H1 (cell line): Measurements from ENCODE around the gene F8. TPM values are rescaled to one million over a fixed set of nuclear protein-coding genes. Genes with fewer than 3 reads are reported as not detected.

Source experiments
- CTCF ChIA-PET: fragments of 300-600 bp; sonication (Branson Sonifier 250); formaldehyde crosslinking; loops from one replicate; lab custom pipeline; 2021; ENCODE audit not compliant: partially characterized antibody; lab: Charles Lee
- POLR2A ChIA-PET: fragments of 300-600 bp; sonication (Branson Sonifier 250); formaldehyde crosslinking; loops from one replicate; lab custom pipeline; 2021; ENCODE audit warnings: inconsistent platforms; ENCODE audit not compliant: partially characterized antibody; lab: Charles Lee
- DNase-seq, 2 experiments: peaks; one replicate each; pipeline versions ENCODE4 v3.0.0 to v3.0.0-alpha.2; 2010 to 2022; ENCODE audit warnings: low spot score in 2 of 2, low read depth in 1 of 2, mixed read lengths in 1 of 2
- FAIRE-seq: peaks from 2 replicates; lab custom pipeline; 2011; peaks lifted over from hg19 to GRCh38; lab: Jason Lieb, UNC
- H2AFZ ChIP-seq: 2 replicates; pipeline ENCODE4 v1.8.1; 2012; ENCODE audit warnings: low read length, inconsistent platforms
- H2AK5ac ChIP-seq: 2 replicates; pipeline ENCODE4 v1.6.1; 2013; ENCODE audit warnings: low read depth, low read length
- H2BK120ac ChIP-seq: replicated peaks from 2 replicates; pipeline ENCODE3; 2013; ENCODE audit warnings: low read depth, low read length, inconsistent platforms
- H2BK12ac ChIP-seq: 2 replicates; pipeline ENCODE4 v1.6.1; 2013; ENCODE audit warnings: low read depth, low read length
- H2BK15ac ChIP-seq: 2 replicates; pipeline ENCODE4 v1.6.1; 2013; ENCODE audit warnings: low read length
- H2BK20ac ChIP-seq: 2 replicates; pipeline ENCODE4 v1.6.1; 2013; ENCODE audit warnings: low read length
- H2BK5ac ChIP-seq: 2 replicates; pipeline ENCODE4 v1.6.1; 2013; ENCODE audit warnings: low read depth, low read length
- H3K14ac ChIP-seq: 2 replicates; pipeline ENCODE4 v1.6.1; 2013; ENCODE audit warnings: inconsistent platforms; ENCODE audit not compliant: insufficient read length
- H3K18ac ChIP-seq: 2 replicates; pipeline ENCODE4 v1.6.1; 2013; ENCODE audit warnings: low read length; ENCODE audit errors: extremely low read depth
- H3K23ac ChIP-seq: 2 replicates; pipeline ENCODE4 v1.6.1; 2013; ENCODE audit warnings: inconsistent platforms; ENCODE audit not compliant: insufficient read length
- H3K23me2 ChIP-seq: 2 replicates; pipeline ENCODE4 v1.6.1; 2013; ENCODE audit warnings: low read depth, low read length
- H3K27ac ChIP-seq: 2 replicates; pipeline ENCODE4 v1.6.1; 2011; ENCODE audit warnings: low read depth, low read length, inconsistent platforms
- H3K27me3 ChIP-seq, 4 experiments: replicated peaks in 1 of 4; 1 replicate in 1 of 4; 2 replicates in 3 of 4; pipeline versions ENCODE4 v1.6.1 to v1.8.1; 2011 to 2013; ENCODE audit warnings: low read length in 3 of 4, mild to moderate bottlenecking in 3 of 4, inconsistent platforms in 2 of 4, mixed read lengths in 2 of 4, moderate library complexity in 1 of 4; ENCODE audit not compliant: control insufficient read depth in 3 of 4, insufficient read depth in 3 of 4; ENCODE audit errors: extremely low read depth in 1 of 4
- H3K36me3 ChIP-seq, 4 experiments: 2 replicates each; pipeline versions ENCODE4 v1.6.1 to v1.8.1; 2011 to 2013; ENCODE audit warnings: mild to moderate bottlenecking in 4 of 4, low read length in 3 of 4, moderate library complexity in 2 of 4, control low read depth in 1 of 4, inconsistent platforms in 1 of 4; ENCODE audit not compliant: insufficient read depth in 4 of 4, control insufficient read depth in 2 of 4
- H3K4ac ChIP-seq: replicated peaks from 2 replicates; pipeline ENCODE3; 2013; ENCODE audit warnings: low read length, low read depth, mixed read lengths, inconsistent platforms; ENCODE audit not compliant: insufficient read length
- H3K4me1 ChIP-seq, 4 experiments: replicated peaks in 1 of 4; 1 replicate in 1 of 4; 2 replicates in 3 of 4; pipeline versions ENCODE4 v1.6.1 to v1.8.1; 2011 to 2013; ENCODE audit warnings: low read length in 3 of 4, inconsistent platforms in 2 of 4, mixed read lengths in 1 of 4; ENCODE audit not compliant: insufficient read depth in 4 of 4, control insufficient read depth in 3 of 4
- H3K4me2 ChIP-seq, 2 experiments: 2 replicates each; pipeline versions ENCODE4 v1.6.1 to v1.8.1; 2011 to 2013; ENCODE audit warnings: low read depth in 2 of 2, low read length in 2 of 2, control low read depth in 1 of 2, inconsistent platforms in 1 of 2, mild to moderate bottlenecking in 1 of 2; ENCODE audit not compliant: insufficient read depth in 1 of 2
- H3K4me3 ChIP-seq, 4 experiments: fragments of 200-600, 300-600 bp in 1 of 4; sonication (generic), shearing (Covaris generic), sonication (Bioruptor Twin) in 1 of 4; 2 replicates each; pipeline versions ENCODE4 v1.5.1 to v1.8.1; 2011 to 2016; ENCODE audit warnings: low read length in 4 of 4, low read depth in 3 of 4, control low read depth in 2 of 4, inconsistent platforms in 2 of 4, mild to moderate bottlenecking in 2 of 4, mixed read lengths in 1 of 4, moderate library complexity in 1 of 4; ENCODE audit not compliant: insufficient read depth in 2 of 4; ENCODE audit errors: extremely low read depth in 1 of 4
- H3K56ac ChIP-seq: replicated peaks from 2 replicates; pipeline ENCODE3; 2013; ENCODE audit warnings: low read depth, mild to moderate bottlenecking, mixed read lengths, low read length, inconsistent platforms; ENCODE audit not compliant: insufficient read length
- H3K79me1 ChIP-seq: 2 replicates; pipeline ENCODE4 v1.6.1; 2013; ENCODE audit warnings: low read depth, low read length, control low read depth
- H3K79me2 ChIP-seq, 2 experiments: 2 replicates each; pipeline versions ENCODE4 v1.6.1 to v1.8.1; 2012 to 2013; ENCODE audit warnings: low read length in 2 of 2, mild to moderate bottlenecking in 2 of 2, inconsistent platforms in 1 of 2; ENCODE audit not compliant: insufficient read depth in 2 of 2, control insufficient read depth in 1 of 2
- H3K9ac ChIP-seq, 4 experiments: replicated peaks in 1 of 4; 1 replicate in 1 of 4; 2 replicates in 3 of 4; pipeline versions ENCODE4 v1.6.1 to v1.8.1; 2011 to 2013; ENCODE audit warnings: low read depth in 3 of 4, low read length in 3 of 4, control low read depth in 2 of 4, mild to moderate bottlenecking in 2 of 4, moderate library complexity in 2 of 4, inconsistent platforms in 1 of 4; ENCODE audit errors: extremely low read depth in 1 of 4
- H3K9me3 ChIP-seq, 2 experiments: 2 replicates each; pipeline versions ENCODE4 v1.6.1 to v1.8.1; 2012 to 2013; ENCODE audit warnings: mild to moderate bottlenecking in 2 of 2, moderate library complexity in 2 of 2, control low read depth in 1 of 2, inconsistent platforms in 1 of 2, low read depth in 1 of 2, low read length in 1 of 2, mixed read lengths in 1 of 2; ENCODE audit not compliant: insufficient read depth in 2 of 2
- H4K20me1 ChIP-seq, 2 experiments: replicated peaks in 1 of 2; 2 replicates each; pipeline versions ENCODE3 to v1.8.1; 2011 to 2013; ENCODE audit warnings: inconsistent platforms in 2 of 2, low read length in 2 of 2, mild to moderate bottlenecking in 1 of 2; ENCODE audit not compliant: insufficient read depth in 2 of 2, control insufficient read depth in 1 of 2
- H4K5ac ChIP-seq: 2 replicates; pipeline ENCODE4 v1.6.1; 2013; ENCODE audit warnings: low read length, low read depth, mixed read lengths, inconsistent platforms; ENCODE audit not compliant: insufficient read length
- H4K8ac ChIP-seq: 2 replicates; pipeline ENCODE4 v1.8.0; 2013; ENCODE audit warnings: mild to moderate bottlenecking, moderate library complexity, low read length, inconsistent platforms; ENCODE audit not compliant: insufficient read depth; ENCODE audit errors: extremely low read depth
- H4K91ac ChIP-seq: replicated peaks from 2 replicates; pipeline ENCODE3; 2013; ENCODE audit warnings: low read length, mixed read lengths, inconsistent platforms; ENCODE audit not compliant: insufficient read length
- BCL11A ChIP-seq, 2 experiments: IDR thresholded peaks; one replicate each; pipeline ENCODE4 v1.6.1; 2011; ENCODE audit warnings: low read depth in 2 of 2, low read length in 2 of 2, mild to moderate bottlenecking in 2 of 2
- BRCA1 ChIP-seq: IDR thresholded peaks from 2 replicates; pipeline ENCODE4 v1.6.1; 2012; ENCODE audit warnings: low read depth, low read length, improper control_type of control experiment
- CBX8 ChIP-seq: fragments of 300-800, 300-1000 bp; sonication (generic); IDR thresholded peaks from 2 replicates; pipeline ENCODE4 v1.7.1; 2016; ENCODE audit warnings: low read depth, low read length, borderline replicate concordance
- CEBPB ChIP-seq: IDR thresholded peaks from 2 replicates; pipeline ENCODE4 v1.6.1; 2012; ENCODE audit warnings: low read depth, low read length
- EZH2 ChIP-seq: fragments of 200-600 bp; sonication (generic); IDR thresholded peaks from 2 replicates; pipeline ENCODE4 v1.7.1; 2012; ENCODE audit warnings: low read depth, mild to moderate bottlenecking, moderate library complexity, low read length, inconsistent platforms; ENCODE audit not compliant: severe bottlenecking
- HDAC2 ChIP-seq, 2 experiments: fragments of 300-600 bp in 1 of 2; sonication (generic) in 1 of 2; IDR thresholded peaks; 2 replicates each; pipeline ENCODE4 v1.6.1; 2011 to 2012; ENCODE audit warnings: low read depth in 2 of 2, low read length in 2 of 2, mild to moderate bottlenecking in 2 of 2, moderate library complexity in 2 of 2, borderline replicate concordance in 1 of 2, inconsistent platforms in 1 of 2
- PHF8 ChIP-seq: fragments of 200-600 bp; sonication (generic); conservative IDR thresholded peaks from 2 replicates; pipeline ENCODE4 v1.7.1; 2012; ENCODE audit warnings: low read depth, mild to moderate bottlenecking, inconsistent platforms, low read length, moderate library complexity
- POLR2A ChIP-seq, 2 experiments: IDR thresholded peaks; 1 replicate in 1 of 2; 2 replicates in 1 of 2; pipeline ENCODE4 v1.6.1; 2011; ENCODE audit warnings: low read depth in 2 of 2, low read length in 2 of 2, mild to moderate bottlenecking in 2 of 2; ENCODE audit errors: control extremely low read depth in 1 of 2
- POLR2AphosphoS5 ChIP-seq: IDR thresholded peaks from 2 replicates; pipeline ENCODE4 v1.6.1; 2011; ENCODE audit warnings: low read depth, low read length
- RAD21 ChIP-seq, 2 experiments: IDR thresholded peaks in 1 of 2; conservative IDR thresholded peaks in 1 of 2; 2 replicates each; pipeline ENCODE4 v1.6.1; 2011; ENCODE audit warnings: low read depth in 2 of 2, low read length in 2 of 2, improper control_type of control experiment in 1 of 2, inconsistent platforms in 1 of 2, mild to moderate bottlenecking in 1 of 2, moderate library complexity in 1 of 2
- SRF ChIP-seq: IDR thresholded peaks from 2 replicates; pipeline ENCODE4 v1.6.1; 2011; ENCODE audit warnings: mild to moderate bottlenecking, low read depth, low read length, moderate library complexity
- SUZ12 ChIP-seq: fragments of 200-600 bp; sonication (generic); IDR thresholded peaks from 2 replicates; pipeline ENCODE4 v1.6.1; 2012; ENCODE audit warnings: mild to moderate bottlenecking, inconsistent platforms, low read length, moderate library complexity, mixed read lengths
- TAF1 ChIP-seq: IDR thresholded peaks from 2 replicates; pipeline ENCODE4 v1.6.1; 2011; ENCODE audit warnings: mild to moderate bottlenecking, low read depth, low read length
- TAF7 ChIP-seq: optimal IDR thresholded peaks from 2 replicates; pipeline ENCODE3; 2011; ENCODE audit warnings: low read depth, mild to moderate bottlenecking, inconsistent platforms, low read length, moderate library complexity, borderline replicate concordance
- TBP ChIP-seq: IDR thresholded peaks from 2 replicates; pipeline ENCODE4 v1.6.1; 2011; ENCODE audit warnings: low read depth, low read length, improper control_type of control experiment
- polyA plus RNA-seq, 7 experiments: library from polyadenylated mRNA; depleted of rRNA in 3 of 7; stranded (reverse) in 5 of 7; unstranded in 2 of 7; fragments of >200 nt in 5 of 7; fragments of 200-250 nt in 2 of 7; gene quantifications; 1 replicate in 5 of 7; 2 replicates in 1 of 7; 4 replicates in 1 of 7; pipeline versions ENCODE4 v1.2.1 to v1.2.3, GENCODE V29; 2011 to 2013; ENCODE audit warnings: missing spikeins in 2 of 7, mixed read lengths in 2 of 7
- total RNA-seq: library from RNA; stranded (reverse); fragmentation: NEBNext Ultra II Directional; extraction: Animal tissue kit (Norgen Biotek cat#: 25700); gene quantifications from 2 replicates; pipeline ENCODE4 v1.2.1, GENCODE V29; 2021
- TF ChIP-seq, protein P1 (sequence below): IDR thresholded peaks from 2 replicates; pipeline ENCODE4 v1.6.1; 2011; ENCODE audit warnings: low read depth, mild to moderate bottlenecking, low read length; ENCODE audit not compliant: insufficient read depth

F8 gene
- total and polyA plus RNA-seq, 2 of the 8 experiments (the other 6 are each of a cell fraction or from before 2014, with no cell fraction given), result 1.1 to 2.6 TPM

DNA sequence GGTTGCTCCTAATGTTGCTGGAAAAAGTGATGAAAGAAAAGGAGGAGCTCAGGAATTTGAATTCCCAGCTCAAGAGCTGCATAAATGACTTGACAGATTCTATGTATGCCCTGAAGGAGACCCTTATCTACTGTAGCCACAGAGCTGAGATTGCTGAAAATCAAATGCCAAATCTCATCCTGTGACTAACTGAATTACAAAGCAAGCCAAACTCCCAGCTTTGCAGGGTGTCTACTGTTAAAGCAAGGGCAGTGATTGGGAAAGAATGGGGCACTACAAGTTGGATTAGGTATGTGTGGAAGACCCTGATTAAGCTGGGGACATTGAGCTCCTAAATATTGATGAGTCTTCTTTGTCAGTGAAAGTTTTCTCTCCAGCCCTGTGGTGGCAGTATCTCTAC is 167.3 kb downstream of the F8 start:
- no peak overlapping the region for H2BK120ac ChIP-seq
- H2BK12ac ChIP-seq, result no peak overlapping the region
- no peak overlapping the region for H2BK20ac ChIP-seq
- H3K18ac ChIP-seq, result no peak overlapping the region
- H3K14ac ChIP-seq, result no peak overlapping the region
- CTCF ChIA-PET, result no interaction called here
- H3K4me1 ChIP-seq, result no peaks in the 10 kb centered on the region
- DNase-seq (no peak), FAIRE-seq (no peak)
- H2BK5ac ChIP-seq, result no peak overlapping the region
- H2AK5ac ChIP-seq, result no peak overlapping the region
- H4K5ac ChIP-seq, result no peak overlapping the region
- no peaks in the 10 kb centered on the region for H3K79me2 ChIP-seq
- H3K23ac ChIP-seq, result no peak overlapping the region
- H3K9ac ChIP-seq, result no peak overlapping the region
- POLR2A ChIA-PET, result no interaction called here
- H3K4me2 ChIP-seq, result no peak overlapping the region
- H3K27ac ChIP-seq, result no peak overlapping the region
- H4K20me1 ChIP-seq, result no peaks in the 10 kb centered on the region
- H2BK15ac ChIP-seq, result no peak overlapping the region
- H3K9me3 ChIP-seq, result no peaks in the 10 kb centered on the region
- no peak overlapping the region for H2AFZ ChIP-seq
- no peak overlapping the region for H3K4ac ChIP-seq
- no peak overlapping the region for H4K8ac ChIP-seq
- no peaks in the 10 kb centered on the region for H3K27me3 ChIP-seq
- no peak overlapping the region for H3K56ac ChIP-seq
- H3K36me3 ChIP-seq, result no peaks in the 10 kb centered on the region
- no peak overlapping the region for H4K91ac ChIP-seq
- no peaks in the 10 kb centered on the region for H3K23me2 ChIP-seq
- H3K79me1 ChIP-seq, result no peaks in the 10 kb centered on the region
- no peak overlapping the region for H3K4me3 ChIP-seq
- TF ChIP-seq RAD21 (IDR thresholded peaks at IDR 0.05 in 1 of 2, conservative IDR thresholded peaks at IDR 0.05 in 1 of 2; ENCODE audit: low read depth in 2 of 2, low read length in 2 of 2) (no peak), PHF8 (no peak), CBX8 (no peak), SRF (no peak), TAF7 (no peak), EZH2 (no peak), BCL11A (IDR thresholded peaks at IDR 0.05; ENCODE audit: low read depth in 2 of 2, low read length in 2 of 2) (no peak), TAF1 (no peak), HDAC2 (IDR thresholded peaks at IDR 0.05; ENCODE audit: borderline replicate concordance in 1 of 2, low read depth in 2 of 2, low read length in 2 of 2) (no peak), BRCA1 (no peak), TBP (no peak), SUZ12 (no peak), POLR2AphosphoS5 (no peak), POLR2A (IDR thresholded peaks at IDR 0.05; ENCODE audit: control extremely low read depth in 1 of 2, low read depth in 2 of 2, low read length in 2 of 2) (no peak), CEBPB (no peak)
- TF ChIP-seq, protein P1, sequence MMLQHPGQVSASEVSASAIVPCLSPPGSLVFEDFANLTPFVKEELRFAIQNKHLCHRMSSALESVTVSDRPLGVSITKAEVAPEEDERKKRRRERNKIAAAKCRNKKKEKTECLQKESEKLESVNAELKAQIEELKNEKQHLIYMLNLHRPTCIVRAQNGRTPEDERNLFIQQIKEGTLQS, result no peak
